HEK293T (cell line): ENCODE data around the gene PRR15L.

Experiments
- CTCF ChIA-PET: fragments of 350-600 bp; formaldehyde crosslinking; extraction: SDS; loops from one replicate; lab custom pipeline; 2021; ENCODE audit warnings: antibody characterized with exemption, inconsistent platforms; lab: Yijun Ruan, JAX
- POLR2A ChIA-PET: fragments of 350-600 bp; formaldehyde crosslinking; extraction: SDS; loops from one replicate; lab custom pipeline; 2020; ENCODE audit warnings: antibody characterized with exemption, inconsistent platforms; lab: Yijun Ruan, JAX
- DNase-seq: peaks from one replicate; pipeline ENCODE4 v3.0.0; 2012; ENCODE audit warnings: mixed read lengths; ENCODE audit errors: extremely low spot score
- ARNT ChIP-seq: fragments of 450-650 bp; IDR thresholded peaks from 2 replicates; pipeline ENCODE4 v1.6.1; 2017; ENCODE audit warnings: mild to moderate bottlenecking
- BHLHE40 ChIP-seq: fragments of 450-650 bp; IDR thresholded peaks from 2 replicates; pipeline ENCODE4 v1.6.1; 2016; ENCODE audit warnings: mild to moderate bottlenecking, moderate library complexity, borderline replicate concordance
- CTBP1 ChIP-seq: fragments of 450-650 bp; IDR thresholded peaks from 2 replicates; pipeline ENCODE4 v1.6.1; 2016; ENCODE audit warnings: borderline replicate concordance
- ELF4 ChIP-seq: fragments of 450-650 bp; IDR thresholded peaks from 2 replicates; pipeline ENCODE4 v1.6.1; 2017; ENCODE audit warnings: antibody characterized with exemption
- FOXA1 ChIP-seq: fragments of 450-650 bp; IDR thresholded peaks from 2 replicates; pipeline ENCODE4 v1.6.1; 2016; ENCODE audit warnings: mild to moderate bottlenecking
- FOXK2 ChIP-seq: fragments of 450-650 bp; IDR thresholded peaks from 2 replicates; pipeline ENCODE4 v1.6.1; 2016; ENCODE audit warnings: mild to moderate bottlenecking
- FOXM1 ChIP-seq: fragments of 450-650 bp; IDR thresholded peaks from 2 replicates; pipeline ENCODE4 v1.6.1; 2017; ENCODE audit warnings: mild to moderate bottlenecking, borderline replicate concordance
- HDGF ChIP-seq: fragments of 450-650 bp; IDR thresholded peaks from 2 replicates; pipeline ENCODE4 v1.6.1; 2017; ENCODE audit warnings: antibody characterized with exemption, borderline replicate concordance
- L3MBTL2 ChIP-seq: fragments of 450-650 bp; conservative IDR thresholded peaks from 2 replicates; pipeline ENCODE4 v1.6.1; 2016; ENCODE audit warnings: mild to moderate bottlenecking
- LEF1 ChIP-seq: fragments of 450-650 bp; IDR thresholded peaks from 2 replicates; pipeline ENCODE4 v1.6.1; 2017; ENCODE audit warnings: mild to moderate bottlenecking, borderline replicate concordance
- NFRKB ChIP-seq: fragments of 450-650 bp; IDR thresholded peaks from 2 replicates; pipeline ENCODE4 v1.6.1; 2016; ENCODE audit warnings: mild to moderate bottlenecking, moderate library complexity
- PKNOX1 ChIP-seq: fragments of 450-650 bp; IDR thresholded peaks from 2 replicates; pipeline ENCODE4 v1.6.1; 2016
- SP1 ChIP-seq: fragments of 450-650 bp; IDR thresholded peaks from 2 replicates; pipeline ENCODE4 v1.6.1; 2017
- SUZ12 ChIP-seq: fragments of 450-650 bp; IDR thresholded peaks from 2 replicates; pipeline ENCODE4 v1.6.1; 2016; ENCODE audit warnings: mild to moderate bottlenecking
- TARDBP ChIP-seq: fragments of 450-650 bp; IDR thresholded peaks from 2 replicates; pipeline ENCODE4 v1.6.1; 2016
- ZNF384 ChIP-seq: fragments of 450-650 bp; IDR thresholded peaks from 2 replicates; pipeline ENCODE4 v1.6.1; 2016

PRR15L gene

GRCh38 chr17:47996201-47996600 is 38.5 kb upstream of the PRR15L start:
- no peak for TF ChIP-seq SP1
- no peak for TF ChIP-seq NFRKB
- no peak for TF ChIP-seq TARDBP
- no peak for TF ChIP-seq BHLHE40
- no peak for TF ChIP-seq FOXK2
- TF ChIP-seq PKNOX1, result no peak
- TF ChIP-seq ARNT, result no peak
- no peak for TF ChIP-seq ZNF384
- no peak for TF ChIP-seq ELF4
- no peak for TF ChIP-seq FOXA1
- no peak for DNase-seq
- POLR2A ChIA-PET, result interaction anchor here (1.0 to 1.4 kb wide), 2 partner anchors 25 to 55 kb away, joined by 3 read pairs; partner anchors contain the start of genes CDK5RAP3 and PNPO
- CTCF ChIA-PET, result no interaction called here

GRCh38 chr17:47995241-47995935 is 37.7 kb upstream of the PRR15L start:
- ChIA-PET CTCF (interaction anchor here (0.6 to 1.1 kb wide), 2 partner anchors 15 to 96 kb away, joined by 5 to 6 read pairs; no protein-coding TSS in a partner anchor), POLR2A (interaction anchor here (1.0 to 1.4 kb wide), 2 partner anchors 24 to 54 kb away, joined by 3 read pairs; partner anchors contain the start of genes CDK5RAP3 and PNPO)
- TF ChIP-seq ELF4 (no peak), BHLHE40 (no peak), FOXM1 (no peak), ZNF384 (no peak), LEF1 (no peak), SP1 (no peak), L3MBTL2 (no peak), TARDBP (no peak), PKNOX1 (no peak), NFRKB (no peak), FOXA1 (no peak), FOXK2 (no peak), CTBP1 (no peak), SUZ12 (no peak), ARNT (no peak), HDGF (no peak)
- no peak for DNase-seq

- no peak for TF ChIP-seq CTBP1
- TF ChIP-seq LEF1, result no peak
- TF ChIP-seq FOXK2, result no peak
- TF ChIP-seq FOXM1, result no peak
- no peak for TF ChIP-seq PKNOX1
- no peak for TF ChIP-seq ELF4
- no peak for TF ChIP-seq TARDBP
- no peak for TF ChIP-seq ARNT
- no peak for TF ChIP-seq FOXA1
- TF ChIP-seq L3MBTL2, result no peak
- TF ChIP-seq SUZ12, result no peak
- TF ChIP-seq NFRKB, result no peak
- TF ChIP-seq ZNF384, result no peak
- TF ChIP-seq HDGF, result no peak
- CTCF ChIA-PET, result interaction anchor here (1.1 kb wide), 1 partner anchor 16 kb away, joined by 6 read pairs; no protein-coding TSS in a partner anchor
- POLR2A ChIA-PET, result interaction anchor here (1.4 kb wide), 2 partner anchors 23 to 24 kb away, joined by 3 read pairs; partner anchors contain the start of gene CDK5RAP3
- DNase-seq, result no peak
Measured at GRCh38 chr17:47994724-47995123, 37.0 kb upstream of the PRR15L start.

GRCh38 chr17:47993964-47994363 is 36.3 kb upstream of the PRR15L start:
- CTCF ChIA-PET, result interaction anchor here (0.8 to 1.7 kb wide), 3 partner anchors 11 to 47 kb away, joined by 3 to 4 read pairs (median 3); partner anchors contain the start of gene CDK5RAP3
- no peak for TF ChIP-seq FOXA1
- TF ChIP-seq ELF4, result no peak
- TF ChIP-seq CTBP1, result no peak
- TF ChIP-seq L3MBTL2, result no peak
- TF ChIP-seq HDGF, result no peak
- TF ChIP-seq FOXK2, result no peak
- TF ChIP-seq FOXM1, result no peak
- TF ChIP-seq LEF1, result no peak
- no peak for TF ChIP-seq ZNF384
- no peak for TF ChIP-seq NFRKB
- TF ChIP-seq BHLHE40, result no peak
- no peak for TF ChIP-seq ARNT
- TF ChIP-seq SUZ12, result no peak
- DNase-seq, result no peak
- POLR2A ChIA-PET, result interaction anchor here (1.2 to 1.6 kb wide), 3 partner anchors 10 to 53 kb away, joined by 3 to 4 read pairs (median 4); partner anchors contain the start of genes CDK5RAP3 and PNPO

GRCh38 chr17:47993031-47993564 is 35.4 kb upstream of the PRR15L start:
- CTCF ChIA-PET, result interaction anchor here (0.8 to 1.7 kb wide), 4 partner anchors 10 to 46 kb away, joined by 3 to 4 read pairs (median 4); partner anchors contain the start of gene CDK5RAP3
- POLR2A ChIA-PET, result interaction anchor here (1.2 to 1.6 kb wide), 3 partner anchors 9 to 52 kb away, joined by 3 to 4 read pairs (median 4); partner anchors contain the start of genes CDK5RAP3 and PNPO
- DNase-seq, result no peak
- TF ChIP-seq ELF4 (no peak), L3MBTL2 (no peak), SP1 (no peak), CTBP1 (no peak), FOXK2 (no peak), ARNT (no peak), PKNOX1 (no peak), BHLHE40 (no peak)
